Large intestine (tissue), 3 donors: ENCODE data around the gene ASTN2. TPM values are rescaled to one million over a fixed set of nuclear protein-coding genes. Genes with fewer than 3 reads are reported as not detected.

Experiments used
- DNase-seq, 2 donors: peaks; one replicate each; pipeline versions ENCODE4 v3.0.0 to v3.0.0-alpha.2; 2013
- H3K27ac ChIP-seq: one replicate; pipeline ENCODE4 v1.5.1; 2013; ENCODE audit warnings: low read length
- H3K27me3 ChIP-seq: 2 replicates; pipeline ENCODE4 v1.6.1; 2013; ENCODE audit warnings: low read length; ENCODE audit not compliant: control insufficient read depth, insufficient read depth
- H3K36me3 ChIP-seq: 2 replicates; pipeline ENCODE4 v1.6.1; 2013; ENCODE audit warnings: low read length; ENCODE audit not compliant: control insufficient read depth, insufficient read depth
- H3K4me1 ChIP-seq: one replicate; pipeline ENCODE4 v1.6.1; 2013; ENCODE audit warnings: low read length; ENCODE audit not compliant: control insufficient read depth, insufficient read depth
- H3K4me3 ChIP-seq: one replicate; pipeline ENCODE4 v1.5.1; 2013; ENCODE audit warnings: low read length
- H3K9me3 ChIP-seq: one replicate; pipeline ENCODE4 v1.6.1; 2013; ENCODE audit warnings: mild to moderate bottlenecking, low read depth, low read length, moderate library complexity; ENCODE audit not compliant: control insufficient read depth
- WGBS: methylation state at CpG from one replicate; pipeline ENCODE4 v1.1.5; 2013; ENCODE audit warnings: low lambda C conversion rate; ENCODE audit not compliant: insufficient coverage; 5-methylcytosine and 5-hydroxymethylcytosine counted together
- polyA plus RNA-seq: library from polyadenylated mRNA; unstranded; fragments of 120-200 nt; gene quantifications from one replicate; pipeline ENCODE4 v1.2.1, GENCODE V29; 2013

ASTN2 gene
- polyA plus RNA-seq, 1 donor = 11.4 TPM

GRCh38 chr9:117180896-117181445 is 233.9 kb downstream of the ASTN2 start:
- Histone ChIP-seq H3K27ac (no peak overlapping the region), H3K36me3 (no peaks in the 10 kb centered on the region), H3K9me3 (no peaks in the 10 kb centered on the region), H3K27me3 (no peaks in the 10 kb centered on the region), H3K4me3 (no peak overlapping the region), H3K4me1 (no peaks in the 10 kb centered on the region)
- no peak for DNase-seq
- no CpG with 5 or more reads among the region's 2 CpGs for WGBS

- H3K9me3 ChIP-seq = no peaks in the 10 kb centered on the region
- DNase-seq = no peak
- no peaks in the 10 kb centered on the region for H3K36me3 ChIP-seq
- WGBS = no CpG with 5 or more reads among the region's 5 CpGs
- no peaks in the 10 kb centered on the region for H3K4me1 ChIP-seq
- no peaks in the 10 kb centered on the region for H3K27me3 ChIP-seq
- H3K4me3 ChIP-seq = no peak overlapping the region
- no peak overlapping the region for H3K27ac ChIP-seq
Measured at GRCh38 chr9:117178596-117179375, 236.1 kb downstream of the ASTN2 start.

- no peak for DNase-seq
- WGBS = no CpG with 5 or more reads among the region's 2 CpGs
- no peaks in the 10 kb centered on the region for H3K4me1 ChIP-seq
Measured at GRCh38 chr9:117170567-117170966, 244.3 kb downstream of the ASTN2 start.

GRCh38 chr9:117169089-117169621 is 245.7 kb downstream of the ASTN2 start:
- WGBS = no CpG with 5 or more reads among the region's 4 CpGs
- Histone ChIP-seq H3K4me3 (no peak overlapping the region), H3K27me3 (no peaks in the 10 kb centered on the region), H3K4me1 (no peaks in the 10 kb centered on the region), H3K9me3 (no peaks in the 10 kb centered on the region), H3K36me3 (no peaks in the 10 kb centered on the region), H3K27ac (no peak overlapping the region)
- DNase-seq = no peak

More at GRCh38 chr9:117170567-117170966, 244.3 kb downstream of the ASTN2 start:
- no peaks in the 10 kb centered on the region for H3K36me3 ChIP-seq
- H3K9me3 ChIP-seq = no peaks in the 10 kb centered on the region
- H3K27ac ChIP-seq = no peak overlapping the region
- H3K27me3 ChIP-seq = no peaks in the 10 kb centered on the region
- H3K4me3 ChIP-seq = no peak overlapping the region

- Histone ChIP-seq H3K27ac (no peak overlapping the region), H3K9me3 (no peaks in the 10 kb centered on the region), H3K4me3 (no peak overlapping the region), H3K36me3 (no peaks in the 10 kb centered on the region), H3K27me3 (no peaks in the 10 kb centered on the region), H3K4me1 (no peaks in the 10 kb centered on the region)
- no peak for DNase-seq
- no CpG with 5 or more reads among the region's 1 CpG for WGBS
Measured at GRCh38 chr9:117164512-117164911, 250.3 kb downstream of the ASTN2 start.

- no peak overlapping the region for H3K27ac ChIP-seq
- DNase-seq = no peak
Measured at GRCh38 chr9:117160254-117160653, 254.6 kb downstream of the ASTN2 start.

GRCh38 chr9:117156771-117157535 is 257.9 kb downstream of the ASTN2 start:
- Histone ChIP-seq H3K36me3 (no peaks in the 10 kb centered on the region), H3K4me1 (no peaks in the 10 kb centered on the region), H3K27me3 (no peaks in the 10 kb centered on the region), H3K27ac (no peak overlapping the region), H3K4me3 (no peak overlapping the region), H3K9me3 (no peaks in the 10 kb centered on the region)
- WGBS = no CpG with 5 or more reads among the region's 2 CpGs
- DNase-seq = no peak

More at GRCh38 chr9:117160254-117160653, 254.6 kb downstream of the ASTN2 start:
- Histone ChIP-seq H3K27me3 (no peaks in the 10 kb centered on the region), H3K36me3 (no peaks in the 10 kb centered on the region), H3K9me3 (no peaks in the 10 kb centered on the region), H3K4me3 (no peak overlapping the region), H3K4me1 (no peaks in the 10 kb centered on the region)

DNA sequence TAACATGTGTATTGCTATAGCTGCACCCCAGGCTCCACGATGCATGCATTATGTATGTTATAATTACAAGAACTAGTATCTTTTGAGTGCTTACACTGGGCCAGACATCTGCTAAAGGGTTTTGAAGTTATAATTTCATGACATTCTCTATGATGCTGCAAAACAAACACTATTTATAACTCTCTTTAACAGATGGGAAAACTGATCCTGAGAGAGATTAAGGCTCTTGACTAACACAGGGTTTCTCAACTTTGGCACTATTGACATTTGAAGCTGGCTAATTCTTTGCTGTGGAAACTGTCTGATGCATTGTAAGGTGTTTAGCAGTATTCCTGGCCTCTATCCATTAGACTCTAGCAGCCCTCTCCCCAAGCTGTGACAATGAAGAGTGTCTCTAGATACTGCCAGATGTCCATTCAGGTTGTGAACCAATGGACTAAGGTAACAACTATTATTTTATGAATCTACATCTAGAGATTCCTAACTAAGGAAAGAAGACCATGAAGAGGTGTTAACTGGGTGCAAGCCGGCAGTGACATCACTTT is 258.6 kb downstream of the ASTN2 start:
- Histone ChIP-seq H3K27me3 (no peaks in the 10 kb centered on the region), H3K9me3 (no peaks in the 10 kb centered on the region), H3K4me3 (no peak overlapping the region), H3K4me1 (no peaks in the 10 kb centered on the region), H3K27ac (no peak overlapping the region), H3K36me3 (no peaks in the 10 kb centered on the region)
- WGBS = no CpG with 5 or more reads among the region's 2 CpGs
- DNase-seq = no peak

- Histone ChIP-seq H3K27ac (no peak overlapping the region), H3K36me3 (no peaks in the 10 kb centered on the region), H3K27me3 (no peaks in the 10 kb centered on the region), H3K4me1 (no peaks in the 10 kb centered on the region), H3K4me3 (no peak overlapping the region), H3K9me3 (no peaks in the 10 kb centered on the region)
- WGBS = no CpG with 5 or more reads among the region's 1 CpG
- no peak for DNase-seq
Measured at GRCh38 chr9:117153021-117153420, 261.8 kb downstream of the ASTN2 start.

- no CpG with 5 or more reads among the region's 2 CpGs for WGBS
- Histone ChIP-seq H3K36me3 (no peaks in the 10 kb centered on the region), H3K4me3 (no peak overlapping the region), H3K27me3 (no peaks in the 10 kb centered on the region), H3K9me3 (no peaks in the 10 kb centered on the region), H3K4me1 (no peaks in the 10 kb centered on the region), H3K27ac (no peak overlapping the region)
- DNase-seq = no peak
Measured at GRCh38 chr9:117151716-117152115, 263.1 kb downstream of the ASTN2 start.
